NCI-H2107 treated with DMSO at 0.1 percent for 48 hours (cell line): Measurements from ENCODE around the gene PSMA7.
"Not testable (repeated sequence)": the region's sequence is repeated elsewhere in the genome, so short reads cannot be mapped to it uniquely, and the experiment has no call there.

Experiments
- DNase-seq: peaks from one replicate; lab custom pipeline; 2025; ENCODE audit not compliant: unreplicated experiment; lab: John Stamatoyannopoulos, UW

The PSMA7 gene

GRCh38 chr20:62120990-62121775 lies 22.0 kb downstream of the PSMA7 start:
- no peak for DNase-seq

DNA sequence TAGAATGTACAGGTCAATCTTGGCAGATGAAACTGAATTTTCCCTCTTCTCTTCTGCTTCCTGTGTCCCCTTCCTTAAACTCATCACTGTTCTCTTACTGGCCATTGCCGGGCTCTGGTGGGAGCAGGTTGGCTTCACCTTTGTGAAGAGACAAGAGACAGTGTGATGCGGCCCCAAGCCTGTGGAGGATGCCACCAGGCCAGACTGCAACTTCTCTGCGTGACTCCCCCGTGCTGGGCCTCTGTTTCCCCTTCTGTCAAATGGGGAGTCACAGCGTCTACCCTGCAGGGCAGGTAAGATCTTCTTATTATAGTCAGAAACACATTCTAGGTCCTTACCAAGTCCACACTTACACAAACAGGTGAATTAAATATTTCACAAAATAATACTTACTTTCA lies 22.8 kb downstream of the PSMA7 start:
- no peak for DNase-seq

GRCh38 chr20:62119591-62120364 lies 23.4 kb downstream of the PSMA7 start:
- no peak for DNase-seq

DNA sequence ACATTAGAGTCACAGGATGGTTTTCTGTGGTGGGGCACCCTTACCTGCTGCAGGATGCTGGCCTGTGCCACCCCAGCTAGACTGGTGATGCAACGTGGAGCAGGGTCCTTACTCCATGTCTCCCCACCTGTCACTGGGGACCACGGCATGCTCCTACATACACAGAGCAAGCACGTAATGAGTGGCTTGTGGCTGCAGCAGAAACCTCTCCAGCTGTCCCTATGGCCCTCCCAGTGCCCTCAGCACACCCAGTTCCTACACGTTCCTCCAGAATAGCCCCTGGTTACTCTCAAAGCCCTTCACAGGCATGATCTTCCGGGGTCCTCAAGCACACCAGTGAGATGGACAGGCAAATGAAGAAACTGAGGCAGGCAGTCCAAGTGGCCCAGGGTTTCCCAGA lies 24.1 kb downstream of the PSMA7 start:
- no peak for DNase-seq

DNA sequence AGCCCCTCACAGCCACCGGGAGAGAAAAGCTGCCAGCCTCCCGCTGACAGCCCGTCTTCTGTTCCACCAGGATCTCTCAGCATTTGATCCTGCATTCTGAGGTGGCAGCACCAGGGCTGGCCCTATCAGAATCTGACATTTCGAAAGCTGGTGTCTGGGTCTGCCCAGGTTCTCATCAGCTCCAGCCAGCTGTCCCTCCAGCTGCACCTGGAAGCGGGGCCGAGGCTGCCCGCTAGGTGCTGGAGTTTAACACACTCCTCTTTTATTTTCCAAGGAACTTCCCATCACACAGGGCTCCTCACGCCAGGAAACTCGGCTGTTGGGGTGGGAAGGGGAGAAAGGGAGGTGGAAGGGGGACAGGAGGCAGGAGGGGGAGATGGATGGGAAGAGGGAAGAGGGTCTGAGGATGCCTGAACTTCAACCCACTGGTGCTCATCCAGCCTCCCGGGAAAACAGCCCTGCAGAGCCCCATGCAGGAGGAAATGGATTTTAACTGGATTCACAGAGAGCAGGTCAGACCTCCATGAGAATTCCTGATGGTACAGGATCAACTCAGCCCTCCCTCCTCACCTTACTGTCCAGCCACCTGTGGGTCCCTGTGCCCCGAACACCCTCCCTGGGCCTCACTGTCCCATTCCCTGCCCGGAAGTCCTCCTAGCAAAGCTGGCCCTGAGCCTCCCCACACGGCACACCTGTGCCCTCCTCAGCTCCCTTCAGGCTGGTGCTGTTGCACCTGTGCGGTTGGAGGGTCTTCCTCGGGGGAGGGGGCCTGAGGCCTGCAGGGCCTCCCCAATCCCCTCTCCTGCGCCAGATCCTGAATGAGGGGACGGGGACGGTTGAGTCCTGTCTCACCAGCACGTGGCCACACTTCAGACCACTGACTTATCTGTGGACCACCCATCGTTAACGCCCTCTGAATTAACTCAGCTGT lies 24.8 kb downstream of the PSMA7 start:
- peak; percentile 8 for DNase-seq

DNA sequence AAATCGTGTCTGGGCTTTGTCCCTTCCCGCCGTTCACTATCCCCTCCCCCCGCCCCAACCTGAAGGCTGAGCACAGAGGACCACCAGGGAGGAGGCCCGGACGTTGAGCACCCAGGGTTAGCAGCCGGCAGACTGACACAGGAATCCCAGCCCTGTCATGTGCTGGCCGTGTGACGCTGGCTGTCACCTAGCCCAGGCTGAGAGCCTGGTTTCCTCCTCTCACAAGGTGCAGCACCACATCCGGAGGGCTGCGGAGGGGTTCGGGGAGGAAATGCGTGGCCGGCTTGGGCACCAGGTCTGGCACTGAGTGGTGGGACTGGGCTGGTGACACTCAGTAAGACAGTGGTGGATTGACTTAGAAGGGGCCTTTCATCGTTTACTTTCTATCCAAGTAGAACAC lies 25.5 kb downstream of the PSMA7 start:
- DNase-seq: no peak

DNA sequence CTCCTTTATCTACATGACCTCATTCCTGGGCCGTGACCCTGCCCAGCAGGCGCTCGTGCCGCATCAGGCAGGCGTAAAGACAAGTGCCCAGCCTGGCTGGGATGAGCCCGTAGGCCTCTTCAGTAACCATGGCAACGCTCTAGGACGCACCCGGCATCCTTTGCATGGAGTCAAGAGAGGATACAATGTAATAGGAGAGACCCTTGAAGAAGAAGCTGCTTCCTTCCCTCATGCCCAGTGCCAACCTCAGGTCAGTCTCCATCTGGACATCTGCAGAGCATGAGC lies 25.9 kb downstream of the PSMA7 start:
- no peak for DNase-seq

- DNase-seq: no peak
Measured at GRCh38 chr20:62116558-62117361, 26.4 kb downstream of the PSMA7 start.

GRCh38 chr20:62115800-62116407 lies 27.3 kb downstream of the PSMA7 start:
- DNase-seq: not testable (repeated sequence)

- DNase-seq: no peak
Measured at GRCh38 chr20:62114894-62115293, 28.3 kb downstream of the PSMA7 start.

- no peak for DNase-seq
Measured at GRCh38 chr20:62112368-62112767, 30.8 kb downstream of the PSMA7 start.

- DNase-seq: no peak
Measured at GRCh38 chr20:62111148-62111547, 32.0 kb downstream of the PSMA7 start.

DNA sequence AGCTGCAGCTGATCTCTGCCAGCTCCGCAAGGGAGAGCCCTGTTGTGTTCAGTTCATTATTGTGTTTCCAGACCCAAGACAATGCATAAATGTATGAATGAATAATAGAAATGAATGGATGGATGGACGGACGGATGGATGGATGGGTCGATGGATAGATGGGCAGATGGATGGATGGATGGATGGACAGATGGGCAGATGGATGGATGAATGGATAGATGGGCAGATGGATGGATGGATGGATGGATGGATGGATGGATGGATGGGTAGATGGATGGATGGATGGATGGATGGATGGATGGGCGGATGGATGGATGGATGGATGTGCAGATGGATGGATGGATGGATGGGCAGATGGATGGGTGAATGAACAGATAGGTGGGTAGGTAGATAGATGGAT lies 37.6 kb downstream of the PSMA7 start:
- DNase-seq: no peak

DNA sequence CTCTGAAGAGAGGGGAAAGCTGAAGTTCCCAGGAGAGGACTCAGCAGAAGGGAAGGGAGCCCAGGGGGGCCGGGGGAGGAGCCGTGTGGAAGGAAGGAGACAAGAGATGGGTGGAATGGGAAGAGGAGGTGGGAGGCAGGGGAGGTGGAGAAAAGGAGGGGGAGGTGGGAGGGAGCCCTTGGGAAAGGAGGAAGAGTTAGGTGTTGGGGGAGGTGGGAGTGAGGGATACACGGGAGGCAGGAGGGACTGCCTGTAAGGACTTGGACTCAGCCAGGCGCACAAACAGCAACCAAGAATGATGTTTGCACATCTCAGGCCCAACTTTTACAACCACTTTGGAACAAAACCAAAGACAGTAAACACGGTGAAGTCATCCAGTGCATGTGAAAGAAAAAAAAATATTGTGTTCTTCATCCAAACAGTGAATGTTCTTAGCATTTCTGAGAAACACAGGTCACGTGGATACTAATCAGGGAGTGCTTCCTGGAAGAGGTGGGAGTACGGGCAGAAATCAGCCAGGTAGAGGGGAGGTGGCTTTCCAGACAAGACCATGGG lies 38.3 kb downstream of the PSMA7 start:
- DNase-seq: no peak

GRCh38 chr20:62104234-62104789 lies 38.9 kb downstream of the PSMA7 start:
- DNase-seq: no peak

DNA sequence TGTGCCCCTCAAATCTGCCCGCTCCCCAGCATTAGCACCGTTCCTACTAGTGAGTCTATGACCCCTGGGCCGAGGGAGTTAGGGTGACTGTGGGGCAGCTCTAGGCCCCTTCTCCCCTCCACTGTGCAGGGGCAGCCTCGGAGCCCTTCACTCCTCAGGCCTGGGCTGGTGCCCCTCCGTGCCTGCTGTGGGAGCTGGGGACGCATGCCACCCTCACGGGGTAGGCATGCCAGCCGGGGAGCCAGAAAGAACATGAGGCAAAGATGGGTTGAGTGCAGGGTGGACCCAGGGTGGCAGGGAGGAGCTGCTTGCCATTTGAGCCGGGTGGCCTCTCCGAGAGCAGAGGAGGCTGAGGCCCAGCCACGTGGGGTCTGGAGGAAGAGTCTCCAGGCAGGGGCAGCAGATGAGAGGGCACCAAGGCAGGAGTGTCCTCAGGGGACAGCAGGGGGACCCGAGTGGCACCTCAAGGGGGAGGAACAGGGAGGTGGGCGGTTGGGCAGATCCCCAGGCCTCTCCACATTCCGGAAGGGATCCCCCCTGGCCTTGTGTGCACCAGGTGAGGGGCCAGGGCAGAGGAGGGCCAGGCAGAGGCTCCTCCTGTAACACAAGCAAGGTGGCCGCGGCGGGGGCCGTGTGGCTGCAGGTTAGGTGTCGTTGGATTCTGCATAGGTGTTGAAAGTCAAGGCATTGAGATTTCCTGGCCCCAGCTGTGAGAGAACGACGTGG lies 39.5 kb downstream of the PSMA7 start:
- no peak for DNase-seq

DNA sequence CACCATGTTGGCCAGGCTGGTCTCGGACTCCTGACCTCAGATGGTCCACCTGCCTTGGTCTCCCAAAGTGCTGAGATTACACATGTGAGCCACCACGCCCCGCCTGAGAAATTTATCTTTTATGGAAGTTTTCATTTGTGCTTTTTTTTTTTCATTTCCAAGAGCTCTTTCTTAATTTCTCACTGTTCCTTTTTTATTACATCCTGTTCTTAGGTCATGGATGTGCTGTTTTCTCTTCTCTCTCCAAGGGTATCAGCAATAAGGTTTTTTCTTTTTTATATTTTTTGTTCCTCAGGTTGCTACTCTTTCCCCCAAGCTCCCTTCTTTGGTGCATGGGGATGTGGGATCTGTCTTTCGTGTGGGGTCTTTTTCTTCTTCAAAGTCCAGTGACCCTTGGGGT lies 42.1 kb downstream of the PSMA7 start:
- no peak for DNase-seq

DNA sequence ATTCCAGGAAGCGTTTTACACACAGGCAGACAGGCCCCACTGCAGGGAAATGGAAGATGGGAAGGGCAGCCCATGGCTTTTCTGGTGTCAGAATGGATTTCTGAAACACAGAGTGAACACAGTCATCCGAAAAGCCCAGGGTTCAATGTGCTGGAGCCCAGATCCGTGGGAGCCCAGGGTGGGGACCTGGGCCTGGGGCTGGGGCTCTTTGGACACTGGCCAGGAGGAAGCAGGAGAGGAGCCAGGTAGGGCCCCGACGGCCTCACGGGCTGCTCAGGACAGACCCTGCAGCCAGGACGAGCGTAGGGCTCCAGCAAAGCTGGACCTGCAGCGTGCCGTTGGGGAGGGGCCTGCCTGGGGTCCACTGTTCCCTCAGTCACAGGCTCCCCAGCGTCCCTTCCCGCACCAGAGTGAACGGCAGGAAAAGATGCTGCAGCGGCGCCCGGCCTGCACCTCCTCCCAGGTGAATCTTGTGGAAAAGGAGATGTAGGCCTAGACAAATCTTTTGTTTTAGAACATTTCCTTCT lies 45.2 kb downstream of the PSMA7 start:
- no peak for DNase-seq
